Colon (tissue), 2 donors: ENCODE measurements around the gene USP5.
"Not testable (repeated sequence)": the region's sequence is repeated elsewhere in the genome, so short reads cannot be mapped to it uniquely, and the experiment has no call there.

Experiments used
- FAIRE-seq: peaks from 2 replicates; lab custom pipeline; 2012; peaks lifted over from hg19 to GRCh38; lab: Jason Lieb, UNC
- donor health status: control.
- donor health status: control.

The USP5 gene

GRCh38 chr12:6865307-6865706 is 13.4 kb downstream of the USP5 start:
- FAIRE-seq, result not testable (repeated sequence)

GRCh38 chr12:6866163-6866919 is 14.4 kb downstream of the USP5 start:
- FAIRE-seq, result no peak

GRCh38 chr12:6866920-6867412 is 15.0 kb downstream of the USP5 start:
- no peak for FAIRE-seq

- no peak for FAIRE-seq
Observed at GRCh38 chr12:6867413-6868210, 15.7 kb downstream of the USP5 start, which contains the start of gene TPI1. TPI1 (plus strand) TSS chr12:6867531; CDS start chr12:6867567, 36 bp downstream.

GRCh38 chr12:6868211-6869048 is 16.5 kb downstream of the USP5 start:
- FAIRE-seq, result no peak

GRCh38 chr12:6869049-6870021 is 17.4 kb downstream of the USP5 start:
- FAIRE-seq, result no peak

- FAIRE-seq, result not testable (repeated sequence)
Observed at GRCh38 chr12:6870304-6870703, 18.4 kb downstream of the USP5 start.

- FAIRE-seq, result no peak
Observed at GRCh38 chr12:6871052-6871957, 19.4 kb downstream of the USP5 start.

- FAIRE-seq, result no peak
Observed at GRCh38 chr12:6872073-6873048, 20.4 kb downstream of the USP5 start.

- no peak for FAIRE-seq
Observed at GRCh38 chr12:6873094-6874014, 21.4 kb downstream of the USP5 start, which contains the start of gene SPSB2. SPSB2 (minus strand) TSS chr12:6873303; CDS start chr12:6872901, 402 bp downstream.

- FAIRE-seq, result not testable (repeated sequence)
Observed at GRCh38 chr12:6874015-6874368, 22.0 kb downstream of the USP5 start.

- not testable (repeated sequence) for FAIRE-seq
Observed at GRCh38 chr12:6879824-6880223, 27.9 kb downstream of the USP5 start.

GRCh38 chr12:6883252-6883651 is 31.3 kb downstream of the USP5 start:
- FAIRE-seq, result no peak

GRCh38 chr12:6883683-6884082 is 31.7 kb downstream of the USP5 start:
- FAIRE-seq, result no peak

- no peak for FAIRE-seq
Observed at GRCh38 chr12:6884539-6884938, 32.6 kb downstream of the USP5 start.

- FAIRE-seq, result not testable (repeated sequence)
Observed at GRCh38 chr12:6886206-6886999, 34.5 kb downstream of the USP5 start.

- FAIRE-seq, result no peak
Observed at GRCh38 chr12:6887460-6887859, 35.5 kb downstream of the USP5 start.
